ENCODE measurements around the gene F7.

F7 gene

DNA sequence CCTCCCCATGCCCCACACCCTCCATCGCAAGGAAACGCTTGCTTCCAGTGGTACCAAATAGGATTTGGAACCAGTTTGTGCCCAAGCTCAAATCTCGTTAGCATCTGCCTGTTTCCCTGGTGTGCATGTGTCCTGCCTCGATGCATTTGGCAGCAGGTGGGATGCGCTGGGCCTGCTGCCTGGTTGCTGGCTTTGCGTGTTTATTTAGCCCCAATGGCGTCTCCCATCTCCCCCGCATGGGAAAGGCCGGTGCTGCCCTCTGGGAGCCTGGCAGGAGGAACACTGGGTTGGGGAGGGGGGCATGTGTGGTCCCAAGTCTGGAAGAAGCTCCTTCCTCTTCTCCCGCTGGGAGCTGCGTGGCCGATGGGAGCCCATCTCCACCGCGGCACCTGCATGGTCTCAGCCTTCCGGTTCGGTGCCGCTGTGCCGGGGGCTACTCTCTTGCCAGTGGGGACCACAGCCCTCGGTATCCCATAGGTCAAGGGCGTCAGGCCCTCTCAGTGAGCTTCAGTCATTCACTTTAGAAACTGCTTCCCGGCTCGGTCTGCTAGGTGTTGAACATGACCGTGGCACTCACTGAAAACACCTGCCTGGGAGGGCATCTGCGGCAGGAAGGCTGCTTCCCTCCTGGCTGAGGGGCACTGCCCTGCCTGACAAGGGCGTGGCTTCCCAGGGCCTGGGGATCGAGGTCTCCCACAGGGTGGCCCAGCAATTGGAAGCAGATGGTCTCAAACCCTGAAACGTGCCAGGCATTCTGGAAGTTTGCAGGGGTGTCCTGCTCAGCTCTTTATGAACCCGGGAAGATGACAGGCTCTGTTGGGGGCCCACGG is 11.8 kb upstream of the F7 start:
- H3K27me3 ChIP-seq (replicated peaks; ENCODE audit: control insufficient read depth, insufficient read depth, low read length) = no peaks in the 10 kb centered on the region

DNA sequence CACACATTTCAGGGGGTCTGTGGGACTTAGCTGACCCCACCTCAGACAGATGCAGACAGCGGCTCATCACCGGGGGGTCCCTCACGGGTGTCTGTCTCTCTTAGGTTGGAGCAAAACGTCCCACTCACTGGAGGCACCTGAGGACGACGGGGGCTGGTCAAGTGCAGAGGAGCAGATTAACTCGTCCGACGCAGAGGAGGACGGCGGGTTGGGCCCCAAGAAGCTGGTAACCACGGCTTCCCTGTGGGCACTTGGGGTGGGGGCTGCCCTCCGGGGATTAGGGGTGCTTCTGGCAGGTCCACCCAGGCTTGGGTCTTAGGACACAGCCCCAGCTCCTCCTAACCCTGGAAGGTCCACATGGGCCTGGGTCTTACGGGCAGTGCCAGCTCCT is 11.2 kb upstream of the F7 start:
- Histone ChIP-seq H3K27me3 (replicated peaks; ENCODE audit: control insufficient read depth, insufficient read depth, low read length) (no peaks in the 10 kb centered on the region), H3K4me3 (replicated peaks; ENCODE audit: low read depth, low read length) (no peak overlapping the region)
- no peak for DNase-seq (ENCODE audit: extremely low read depth, insufficient read length)

More for the DNA sequence above, 11.8 kb upstream of the F7 start:
- Histone ChIP-seq H3K36me3 (ENCODE audit: control insufficient read depth, insufficient read depth, low read length) (no peaks in the 10 kb centered on the region), H3K4me3 (replicated peaks; ENCODE audit: low read depth, low read length) (no peak overlapping the region)
- DNase-seq (ENCODE audit: extremely low read depth, insufficient read length) = no peak
- TF ChIP-seq, protein P1, sequence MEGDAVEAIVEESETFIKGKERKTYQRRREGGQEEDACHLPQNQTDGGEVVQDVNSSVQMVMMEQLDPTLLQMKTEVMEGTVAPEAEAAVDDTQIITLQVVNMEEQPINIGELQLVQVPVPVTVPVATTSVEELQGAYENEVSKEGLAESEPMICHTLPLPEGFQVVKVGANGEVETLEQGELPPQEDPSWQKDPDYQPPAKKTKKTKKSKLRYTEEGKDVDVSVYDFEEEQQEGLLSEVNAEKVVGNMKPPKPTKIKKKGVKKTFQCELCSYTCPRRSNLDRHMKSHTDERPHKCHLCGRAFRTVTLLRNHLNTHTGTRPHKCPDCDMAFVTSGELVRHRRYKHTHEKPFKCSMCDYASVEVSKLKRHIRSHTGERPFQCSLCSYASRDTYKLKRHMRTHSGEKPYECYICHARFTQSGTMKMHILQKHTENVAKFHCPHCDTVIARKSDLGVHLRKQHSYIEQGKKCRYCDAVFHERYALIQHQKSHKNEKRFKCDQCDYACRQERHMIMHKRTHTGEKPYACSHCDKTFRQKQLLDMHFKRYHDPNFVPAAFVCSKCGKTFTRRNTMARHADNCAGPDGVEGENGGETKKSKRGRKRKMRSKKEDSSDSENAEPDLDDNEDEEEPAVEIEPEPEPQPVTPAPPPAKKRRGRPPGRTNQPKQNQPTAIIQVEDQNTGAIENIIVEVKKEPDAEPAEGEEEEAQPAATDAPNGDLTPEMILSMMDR (IDR thresholded peaks at IDR 0.05; ENCODE audit: insufficient read depth, low read length, poor library complexity, severe bottlenecking) = no peak

DNA sequence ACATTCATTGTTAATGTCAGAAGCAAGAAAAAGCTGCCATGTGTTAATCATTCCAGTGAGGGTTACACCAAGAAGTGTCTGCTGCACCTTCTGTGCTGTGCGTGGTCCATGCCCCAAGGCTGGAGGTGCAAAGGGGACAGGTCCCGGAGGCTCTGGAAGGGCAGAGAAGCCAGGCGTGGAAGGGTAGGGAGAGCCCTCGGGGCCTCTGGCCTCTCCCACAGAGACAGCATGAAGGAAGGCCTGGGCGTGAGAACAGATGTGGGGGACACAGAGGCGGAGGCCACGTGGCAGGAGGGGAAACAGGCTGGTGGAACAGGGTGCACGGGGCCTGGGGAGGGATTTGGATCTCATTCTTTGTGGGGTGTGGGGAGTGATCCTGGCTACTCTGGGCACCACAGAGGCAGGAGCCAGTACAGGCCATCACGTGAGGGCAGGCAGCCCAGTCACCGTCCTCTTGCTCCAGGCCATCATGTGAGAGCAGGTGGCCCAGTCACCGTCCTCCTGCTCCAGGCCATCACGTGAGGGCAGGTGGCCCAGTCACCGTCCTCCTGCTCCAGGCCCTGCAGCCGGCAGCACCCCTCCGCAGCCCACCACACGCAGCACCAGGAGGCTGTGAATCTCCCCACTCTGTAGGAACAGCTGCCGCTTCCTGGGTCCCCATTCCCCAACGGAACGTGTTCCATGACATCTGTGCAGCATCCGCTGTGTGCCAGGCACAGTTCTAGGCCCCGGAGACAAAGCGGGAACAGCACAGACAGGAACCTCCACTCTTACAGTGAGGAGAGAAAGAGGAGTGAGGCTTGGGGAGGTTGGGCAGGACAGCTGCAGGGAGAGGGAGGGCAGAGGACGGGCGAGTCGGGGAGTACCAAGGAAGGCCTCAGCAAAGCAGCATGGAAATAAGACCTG is 10.2 kb upstream of the F7 start:
- no peak for DNase-seq (ENCODE audit: extremely low read depth, insufficient read length)
- H3K36me3 ChIP-seq (ENCODE audit: control insufficient read depth, insufficient read depth, low read length) = no peaks in the 10 kb centered on the region
- H3K27me3 ChIP-seq (replicated peaks; ENCODE audit: control insufficient read depth, insufficient read depth, low read length) = no peaks in the 10 kb centered on the region
- no peak overlapping the region for H3K4me3 ChIP-seq (replicated peaks; ENCODE audit: low read depth, low read length)
- TF ChIP-seq, protein P1 (IDR thresholded peaks at IDR 0.05; ENCODE audit: insufficient read depth, low read length, poor library complexity, severe bottlenecking) = no peak

More for the DNA sequence above, 11.2 kb upstream of the F7 start:
- no peaks in the 10 kb centered on the region for H3K36me3 ChIP-seq (ENCODE audit: control insufficient read depth, insufficient read depth, low read length)
- TF ChIP-seq, protein P1 (IDR thresholded peaks at IDR 0.05; ENCODE audit: insufficient read depth, low read length, poor library complexity, severe bottlenecking) = no peak

GRCh38 chr13:113096052-113096744 is 9.4 kb upstream of the F7 start:
- H3K4me3 ChIP-seq (replicated peaks; ENCODE audit: low read depth, low read length) = no peak overlapping the region
- H3K27me3 ChIP-seq (replicated peaks; ENCODE audit: control insufficient read depth, insufficient read depth, low read length) = no peaks in the 10 kb centered on the region
- DNase-seq (ENCODE audit: extremely low read depth, insufficient read length) = no peak
- no peaks in the 10 kb centered on the region for H3K36me3 ChIP-seq (ENCODE audit: control insufficient read depth, insufficient read depth, low read length)
- TF ChIP-seq, protein P1 (IDR thresholded peaks at IDR 0.05; ENCODE audit: insufficient read depth, low read length, poor library complexity, severe bottlenecking) = no peak

GRCh38 chr13:113096745-113097305 is 8.8 kb upstream of the F7 start:
- no peaks in the 10 kb centered on the region for H3K36me3 ChIP-seq (ENCODE audit: control insufficient read depth, insufficient read depth, low read length)
- DNase-seq (ENCODE audit: extremely low read depth, insufficient read length) = no peak
- no peaks in the 10 kb centered on the region for H3K27me3 ChIP-seq (replicated peaks; ENCODE audit: control insufficient read depth, insufficient read depth, low read length)
- TF ChIP-seq, protein P1 (IDR thresholded peaks at IDR 0.05; ENCODE audit: insufficient read depth, low read length, poor library complexity, severe bottlenecking) = no peak
- H3K4me3 ChIP-seq (replicated peaks; ENCODE audit: low read depth, low read length) = no peak overlapping the region
